Measurements from ENCODE around the gene BEX3.
A peak's percentile ranks its signal among the peaks of the same experiment; 100 is the strongest.

The BEX3 gene

GRCh38 chrX:103361798-103362197 lies 14.5 kb upstream of the BEX3 start:
- Histone ChIP-seq H3K36me3 (ENCODE audit: low read depth) (peaks cover 7% of the 10 kb centered on the region; the same call in 1 of the 2 replicates), H3K27ac (ENCODE audit: poor library complexity, severe bottlenecking) (peak overlapping the region; percentile 12), H3K9me3 (ENCODE audit: severe bottlenecking) (no peaks in the 10 kb centered on the region), H3K4me1 (ENCODE audit: insufficient read depth, poor library complexity, severe bottlenecking) (peaks cover 12% of the 10 kb centered on the region), H3K27me3 (ENCODE audit: insufficient read depth, poor library complexity, severe bottlenecking) (no peaks in the 10 kb centered on the region), H3K4me3 (ENCODE audit: severe bottlenecking) (no peak overlapping the region)
- TF ChIP-seq CTCF (IDR thresholded peaks at IDR 0.05; ENCODE audit: poor library complexity, severe bottlenecking) = no peak
- DNase-seq (ENCODE audit: low spot score) = no peak
- no peak for ATAC-seq (ENCODE audit: low read depth)

GRCh38 chrX:103362474-103362873 lies 13.9 kb upstream of the BEX3 start:
- TF ChIP-seq CTCF (IDR thresholded peaks at IDR 0.05; ENCODE audit: poor library complexity, severe bottlenecking) = no peak
- DNase-seq (ENCODE audit: low spot score) (no peak), ATAC-seq (ENCODE audit: low read depth) (peak; percentile 86)
- peaks cover 17% of the 10 kb centered on the region for H3K4me1 ChIP-seq (ENCODE audit: insufficient read depth, poor library complexity, severe bottlenecking)
- peak overlapping the region; percentile 12 for H3K27ac ChIP-seq (ENCODE audit: poor library complexity, severe bottlenecking)
- H3K4me3 ChIP-seq (ENCODE audit: severe bottlenecking) = no peak overlapping the region
- H3K36me3 ChIP-seq (ENCODE audit: low read depth) = peaks cover 7% of the 10 kb centered on the region; the same call in 1 of the 2 replicates
- H3K9me3 ChIP-seq (ENCODE audit: severe bottlenecking) = no peaks in the 10 kb centered on the region
- H3K27me3 ChIP-seq (ENCODE audit: insufficient read depth, poor library complexity, severe bottlenecking) = no peaks in the 10 kb centered on the region

DNA sequence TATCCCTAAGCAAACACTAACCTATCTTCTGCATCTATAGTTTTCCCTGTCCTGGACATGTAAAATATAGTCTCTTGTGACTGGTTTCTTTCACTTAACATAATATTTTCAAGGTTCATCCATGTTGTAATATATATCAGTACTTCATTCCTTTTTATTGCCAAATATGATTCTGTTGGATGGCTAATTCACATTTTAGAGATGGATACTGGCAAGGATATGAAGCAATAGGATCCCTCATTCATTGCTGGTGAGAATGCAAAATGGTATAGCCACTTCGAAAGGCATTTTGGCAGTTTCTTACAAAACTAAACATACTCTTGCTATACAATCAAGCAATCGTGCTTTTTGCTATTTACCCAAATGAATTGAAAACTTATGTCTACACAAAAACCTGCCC lies 13.3 kb upstream of the BEX3 start:
- Histone ChIP-seq H3K27ac (ENCODE audit: poor library complexity, severe bottlenecking) (peak overlapping the region; percentile 12), H3K36me3 (ENCODE audit: low read depth) (peaks cover 3% of the 10 kb centered on the region; the same call in 1 of the 2 replicates), H3K27me3 (ENCODE audit: insufficient read depth, poor library complexity, severe bottlenecking) (no peaks in the 10 kb centered on the region), H3K4me1 (ENCODE audit: insufficient read depth, poor library complexity, severe bottlenecking) (peaks cover 23% of the 10 kb centered on the region), H3K4me3 (ENCODE audit: severe bottlenecking) (no peak overlapping the region), H3K9me3 (ENCODE audit: severe bottlenecking) (no peaks in the 10 kb centered on the region)
- no peak for TF ChIP-seq CTCF (IDR thresholded peaks at IDR 0.05; ENCODE audit: poor library complexity, severe bottlenecking)
- no peak for ATAC-seq (ENCODE audit: low read depth)
- no peak for DNase-seq (ENCODE audit: low spot score)

- H3K27me3 ChIP-seq (ENCODE audit: insufficient read depth, poor library complexity, severe bottlenecking) = no peaks in the 10 kb centered on the region
- H3K4me1 ChIP-seq (ENCODE audit: insufficient read depth, poor library complexity, severe bottlenecking) = peaks cover 19% of the 10 kb centered on the region
- DNase-seq (ENCODE audit: low spot score) (no peak), ATAC-seq (ENCODE audit: low read depth) (peak; percentile 58)
- no peaks in the 10 kb centered on the region for H3K9me3 ChIP-seq (ENCODE audit: severe bottlenecking)
- H3K36me3 ChIP-seq (ENCODE audit: low read depth) = no peaks in the 10 kb centered on the region
- peak overlapping the region; percentile 21 for H3K27ac ChIP-seq (ENCODE audit: poor library complexity, severe bottlenecking)
- no peak for TF ChIP-seq CTCF (IDR thresholded peaks at IDR 0.05; ENCODE audit: poor library complexity, severe bottlenecking)
- no peak overlapping the region for H3K4me3 ChIP-seq (ENCODE audit: severe bottlenecking)
Measured at GRCh38 chrX:103367502-103367901, 8.8 kb upstream of the BEX3 start.

DNA sequence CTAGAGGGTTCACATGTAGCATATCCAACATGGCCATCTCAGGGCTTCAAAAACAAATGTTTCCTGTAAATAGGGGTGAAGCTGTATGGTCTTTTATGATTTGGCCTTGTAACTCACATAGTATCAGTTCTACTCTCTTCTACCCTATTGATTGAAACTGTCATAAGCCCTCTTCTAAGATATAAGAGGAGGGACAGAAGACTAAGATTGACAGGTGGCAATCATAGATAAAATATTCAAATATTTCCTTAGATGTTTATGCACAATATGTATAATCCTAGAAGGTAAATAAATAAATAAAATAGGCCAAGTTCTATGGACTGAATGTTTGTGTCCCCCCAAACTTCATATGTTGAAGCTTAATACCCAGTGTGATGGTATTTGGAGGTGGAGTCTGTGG lies 6.9 kb upstream of the BEX3 start:
- DNase-seq (ENCODE audit: low spot score) (no peak), ATAC-seq (ENCODE audit: low read depth) (no peak)
- no peaks in the 10 kb centered on the region for H3K36me3 ChIP-seq (ENCODE audit: low read depth)
- no peaks in the 10 kb centered on the region for H3K27me3 ChIP-seq (ENCODE audit: insufficient read depth, poor library complexity, severe bottlenecking)
- no peak for TF ChIP-seq CTCF (IDR thresholded peaks at IDR 0.05; ENCODE audit: poor library complexity, severe bottlenecking)
- no peaks in the 10 kb centered on the region for H3K9me3 ChIP-seq (ENCODE audit: severe bottlenecking)
- peaks cover 30% of the 10 kb centered on the region for H3K4me1 ChIP-seq (ENCODE audit: insufficient read depth, poor library complexity, severe bottlenecking)
- no peak overlapping the region for H3K4me3 ChIP-seq (ENCODE audit: severe bottlenecking)
- H3K27ac ChIP-seq (ENCODE audit: poor library complexity, severe bottlenecking) = no peak overlapping the region

All from RWPE2 (cell line).